T-cell (primary cell): ENCODE results near the gene INPP4B. TPM values are rescaled to one million over a fixed set of nuclear protein-coding genes. Genes with fewer than 3 reads are reported as not detected.
A peak's percentile ranks its signal among the peaks of the same experiment; 100 is the strongest.

Experiments
- ATAC-seq, 4 experiments: fragments of 200-7000 bp in 3 of 4; fragments of 150-1000 bp in 1 of 4; cut with Tn5 transposase; replicated peaks in 1 of 4; 1 replicate in 3 of 4; 2 replicates in 1 of 4; pipeline ENCODE4 v1.10.0; 2021; ENCODE audit warnings: moderate library complexity in 3 of 4, mild to moderate bottlenecking in 2 of 4, moderate number of reproducible peaks in 1 of 4
- CTCF ChIA-PET, 2 donors: fragments of 300-600 bp; sonication (Branson Sonifier 250); formaldehyde crosslinking; loops; one replicate each; lab custom pipeline; 2022; ENCODE audit warnings: antibody characterized with exemption in 2 of 2; lab: Charles Lee
- POLR2A ChIA-PET, 2 donors: fragments of 300-600 bp; sonication (Branson Sonifier 250); formaldehyde crosslinking; loops; one replicate each; lab custom pipeline; 2022; ENCODE audit warnings: antibody characterized with exemption in 2 of 2; lab: Charles Lee
- DNase-seq, 35 experiments: peaks; one replicate each; pipeline versions ENCODE4 v3.0.0 to v3.0.0-alpha.2; 2013 to 2023
- H3K27ac ChIP-seq: one replicate; pipeline ENCODE4 v1.5.1; 2013; ENCODE audit warnings: low read length
- H3K27me3 ChIP-seq, 2 experiments: replicated peaks in 1 of 2; 1 replicate in 1 of 2; 2 replicates in 1 of 2; pipeline versions ENCODE4 v1.6.1 to v1.7.0; 2013; ENCODE audit warnings: low read length in 1 of 2, mixed read lengths in 1 of 2; ENCODE audit not compliant: control insufficient read depth in 2 of 2, insufficient read depth in 2 of 2; ENCODE audit errors: extremely low read depth in 1 of 2
- H3K36me3 ChIP-seq, 2 donors: 1 replicate in 1 of 2; 2 replicates in 1 of 2; pipeline versions ENCODE4 v1.6.1 to v1.7.0; 2013; ENCODE audit warnings: low read length in 1 of 2; ENCODE audit not compliant: control insufficient read depth in 2 of 2, insufficient read depth in 1 of 2; ENCODE audit errors: extremely low read depth in 1 of 2
- H3K4me1 ChIP-seq, 2 experiments: 1 replicate in 1 of 2; 2 replicates in 1 of 2; pipeline versions ENCODE4 v1.6.1 to v1.7.0; 2013; ENCODE audit warnings: low read length in 2 of 2, mixed read lengths in 1 of 2; ENCODE audit not compliant: insufficient read depth in 2 of 2, control insufficient read depth in 1 of 2; ENCODE audit errors: extremely low read depth in 1 of 2
- H3K4me3 ChIP-seq, 2 donors: 1 replicate in 1 of 2; 2 replicates in 1 of 2; pipeline versions ENCODE4 v1.5.1 to v1.7.0; 2013; ENCODE audit warnings: mild to moderate bottlenecking in 2 of 2, low read length in 1 of 2, moderate library complexity in 1 of 2; ENCODE audit not compliant: control insufficient read depth in 1 of 2; ENCODE audit errors: extremely low read depth in 1 of 2
- H3K9me3 ChIP-seq: 2 replicates; pipeline ENCODE4 v1.7.0; 2013
- H3K27ac Mint-ChIP-seq, 2 donors: one replicate each; pipeline ENCODE4 v1.8.0; 2020 to 2021; ENCODE audit warnings: mild to moderate bottlenecking in 2 of 2, mixed read lengths in 2 of 2
- H3K27me3 Mint-ChIP-seq, 2 donors: one replicate each; pipeline ENCODE4 v1.8.0; 2021 to 2022; ENCODE audit warnings: mixed read lengths in 2 of 2
- H3K36me3 Mint-ChIP-seq: one replicate; pipeline ENCODE4 v1.8.0; 2021; ENCODE audit warnings: mixed read lengths
- H3K4me1 Mint-ChIP-seq, 3 donors: one replicate each; pipeline ENCODE4 v1.8.0; 2020 to 2022; ENCODE audit warnings: mixed read lengths in 3 of 3, mild to moderate bottlenecking in 1 of 3
- H3K4me3 Mint-ChIP-seq, 3 donors: one replicate each; pipeline ENCODE4 v1.8.0; 2020 to 2022; ENCODE audit warnings: mild to moderate bottlenecking in 3 of 3, mixed read lengths in 3 of 3, moderate library complexity in 3 of 3
- H3K9me3 Mint-ChIP-seq, 3 donors: one replicate each; pipeline ENCODE4 v1.8.0; 2020 to 2022; ENCODE audit warnings: mixed read lengths in 3 of 3
- WGBS: methylation state at CpG from one replicate; pipeline ENCODE4 v1.1.5; 2013; ENCODE audit warnings: missing lambda C conversion rate; ENCODE audit not compliant: insufficient coverage; 5-methylcytosine and 5-hydroxymethylcytosine counted together
- total RNA-seq, 35 experiments: library from RNA in 6 of 35; stranded (reverse) in 6 of 35; fragments of 120-200 nt in 1 of 35; gene quantifications; one replicate each; pipeline versions ENCODE4 v1.2.1 to v1.2.4 and lab custom pipeline; 2013 to 2026

Gene INPP4B
- total RNA-seq, 5 donors from 2014 or later (not counting 1 experiment from before 2014, with no cell fraction given): 47.4 to 99.7 (median 71.3) TPM

- no peaks in the 10 kb centered on the region for H3K4me1 ChIP-seq
- Mint-ChIP-seq H3K9me3 (peaks cover 12 to 23% (median 21%) of the 10 kb centered on the region in 3 donors), H3K27ac (no peak overlapping the region), H3K4me1 (no peaks in the 10 kb centered on the region), H3K36me3 (peaks cover 9% of the 10 kb centered on the region), H3K4me3 (no peak overlapping the region), H3K27me3 (no peaks in the 10 kb centered on the region)
- no peak for ATAC-seq
- H3K36me3 ChIP-seq: no peaks in the 10 kb centered on the region
- ChIA-PET POLR2A (interaction anchor here in 1 of 2 donors (0.6 kb wide), 1 partner anchor 8 kb away, joined by 5 read pairs; no protein-coding TSS in a partner anchor), CTCF (no interaction called here)
- DNase-seq: no peak
- no peaks in the 10 kb centered on the region for H3K9me3 ChIP-seq
- H3K4me3 ChIP-seq: no peak overlapping the region
- H3K27me3 ChIP-seq: no peaks in the 10 kb centered on the region
- no peak overlapping the region for H3K27ac ChIP-seq
Observed at GRCh38 chr4:142743121-142743825, 102.8 kb downstream of the INPP4B start.

- Mint-ChIP-seq H3K4me1 (no peaks in the 10 kb centered on the region), H3K27ac (no peak overlapping the region), H3K27me3 (no peaks in the 10 kb centered on the region), H3K4me3 (no peak overlapping the region), H3K36me3 (peaks cover 9% of the 10 kb centered on the region), H3K9me3 (peaks cover 12 to 23% (median 21%) of the 10 kb centered on the region in 3 donors)
- H3K27me3 ChIP-seq: no peaks in the 10 kb centered on the region
- ChIA-PET POLR2A (no interaction called here), CTCF (interaction anchor here in 1 of 2 donors (0.7 kb wide), 1 partner anchor 9 kb away, joined by 3 read pairs; no protein-coding TSS in a partner anchor)
- no peaks in the 10 kb centered on the region for H3K4me1 ChIP-seq
- H3K4me3 ChIP-seq: no peak overlapping the region
- WGBS: 90% methylated on average over 1 of the region's 1 CpG
- DNase-seq (no peak), ATAC-seq (no peak)
- H3K36me3 ChIP-seq: no peaks in the 10 kb centered on the region
- no peaks in the 10 kb centered on the region for H3K9me3 ChIP-seq
- no peak overlapping the region for H3K27ac ChIP-seq
Observed at GRCh38 chr4:142741995-142742394, 104.1 kb downstream of the INPP4B start.

GRCh38 chr4:142728233-142728632, 117.9 kb downstream of the INPP4B start:
- CTCF ChIA-PET: no interaction called here
- WGBS: no CpG with 5 or more reads among the region's 2 CpGs
- H3K4me3 Mint-ChIP-seq: no peak overlapping the region

DNA sequence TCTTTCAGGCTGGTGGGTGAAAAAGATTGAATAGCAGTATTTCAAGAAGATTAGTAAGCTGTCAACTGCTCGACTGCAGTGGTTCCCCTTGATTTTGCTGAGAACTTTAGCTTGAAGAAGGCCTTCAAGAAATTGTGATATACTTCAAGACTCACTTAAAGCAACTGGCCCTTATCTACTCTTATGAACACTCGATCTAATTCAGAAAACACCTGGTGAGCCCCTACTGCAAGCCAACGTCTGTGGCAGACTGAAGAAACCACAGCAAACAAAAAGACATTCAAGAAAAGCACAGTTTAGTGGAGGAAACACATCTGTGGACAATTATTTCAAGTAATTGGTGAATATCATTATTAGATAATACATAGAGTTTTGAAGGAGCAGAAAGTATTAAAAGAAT, 119.0 kb downstream of the INPP4B start:
- Histone ChIP-seq H3K27me3 (no peaks in the 10 kb centered on the region), H3K9me3 (no peaks in the 10 kb centered on the region), H3K36me3 (no peaks in the 10 kb centered on the region), H3K4me1 (no peaks in the 10 kb centered on the region), H3K4me3 (no peak overlapping the region), H3K27ac (no peak overlapping the region)
- ChIA-PET POLR2A (interaction anchor here in 1 of 2 donors (0.6 kb wide), 1 partner anchor 47 kb away, joined by 3 read pairs; no protein-coding TSS in a partner anchor), CTCF (no interaction called here)
- WGBS: no CpG with 5 or more reads among the region's 3 CpGs
- Mint-ChIP-seq H3K27ac (peak overlapping the region in 1 of 2 donors; percentile 11), H3K4me1 (peaks cover 5 to 9% (median 6%) of the 10 kb centered on the region in 3 donors), H3K9me3 (no peaks in the 10 kb centered on the region), H3K36me3 (no peaks in the 10 kb centered on the region), H3K27me3 (no peaks in the 10 kb centered on the region), H3K4me3 (no peak overlapping the region)
- no peak for DNase-seq
- no peak for ATAC-seq

More at GRCh38 chr4:142728233-142728632, 117.9 kb downstream of the INPP4B start:
- Mint-ChIP-seq H3K36me3 (no peaks in the 10 kb centered on the region), H3K27me3 (no peaks in the 10 kb centered on the region), H3K27ac (no peak overlapping the region), H3K4me1 (peaks cover 4 to 6% (median 5%) of the 10 kb centered on the region in 3 donors), H3K9me3 (no peaks in the 10 kb centered on the region)
- POLR2A ChIA-PET: interaction anchor here in 1 of 2 donors (0.8 kb wide), 1 partner anchor 9 kb away, joined by 3 read pairs; no protein-coding TSS in a partner anchor
- Histone ChIP-seq H3K9me3 (no peaks in the 10 kb centered on the region), H3K4me1 (no peaks in the 10 kb centered on the region), H3K27ac (no peak overlapping the region), H3K4me3 (no peak overlapping the region), H3K27me3 (no peaks in the 10 kb centered on the region), H3K36me3 (no peaks in the 10 kb centered on the region)
- ATAC-seq (no peak), DNase-seq (no peak)

DNA sequence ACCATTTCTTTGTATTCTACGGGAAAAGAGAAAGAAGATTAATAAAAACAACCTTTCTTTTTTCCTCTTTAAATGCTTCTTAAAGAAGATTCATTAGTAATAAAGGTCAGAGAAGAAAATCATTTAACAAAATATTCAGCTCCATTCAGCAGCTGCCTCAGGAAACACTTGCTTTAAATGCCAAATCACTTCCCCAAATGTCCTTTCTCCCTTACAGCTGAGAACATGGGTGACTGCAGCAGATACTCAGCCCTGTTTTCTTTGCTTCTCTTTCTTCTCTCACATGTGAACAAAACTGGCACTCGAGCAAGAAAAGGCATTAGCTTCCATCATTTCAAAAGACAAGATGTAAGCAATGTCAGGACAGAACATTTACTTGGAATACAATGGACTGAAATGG, 120.2 kb downstream of the INPP4B start:
- CTCF ChIA-PET: interaction anchor here in 1 of 2 donors (2.3 kb wide), 1 partner anchor 443 kb away, joined by 7 read pairs; no protein-coding TSS in a partner anchor
- ATAC-seq (no peak), DNase-seq (no peak)
- Histone ChIP-seq H3K36me3 (no peaks in the 10 kb centered on the region), H3K9me3 (no peaks in the 10 kb centered on the region), H3K27me3 (no peaks in the 10 kb centered on the region), H3K4me1 (no peaks in the 10 kb centered on the region), H3K27ac (no peak overlapping the region), H3K4me3 (no peak overlapping the region)
- WGBS: no CpG with 5 or more reads among the region's 2 CpGs
- POLR2A ChIA-PET: interaction anchor here in 1 of 2 donors (0.6 kb wide), 1 partner anchor 25 kb away, joined by 12 read pairs; no protein-coding TSS in a partner anchor
- no peaks in the 10 kb centered on the region for H3K9me3 Mint-ChIP-seq
- no peak overlapping the region for H3K4me3 Mint-ChIP-seq
- no peak overlapping the region for H3K27ac Mint-ChIP-seq
- H3K4me1 Mint-ChIP-seq: peaks cover 5 to 12% (median 8%) of the 10 kb centered on the region in 3 donors
- H3K36me3 Mint-ChIP-seq: no peaks in the 10 kb centered on the region
- no peaks in the 10 kb centered on the region for H3K27me3 Mint-ChIP-seq

GRCh38 chr4:142721187-142721586, 124.9 kb downstream of the INPP4B start:
- Mint-ChIP-seq H3K27ac (no peak overlapping the region), H3K4me3 (no peak overlapping the region), H3K36me3 (no peaks in the 10 kb centered on the region), H3K9me3 (peaks cover 0 to 4% (median 0%) of the 10 kb centered on the region in 3 donors), H3K4me1 (peaks cover 11 to 31% (median 29%) of the 10 kb centered on the region in 3 donors), H3K27me3 (no peaks in the 10 kb centered on the region)
- Histone ChIP-seq H3K9me3 (no peaks in the 10 kb centered on the region), H3K27me3 (no peaks in the 10 kb centered on the region), H3K36me3 (no peaks in the 10 kb centered on the region), H3K27ac (no peak overlapping the region), H3K4me3 (no peak overlapping the region), H3K4me1 (peaks cover 0 to 5% of the 10 kb centered on the region in 2 experiments)
- POLR2A ChIA-PET: interaction anchor here in 1 of 2 donors (0.5 kb wide), 1 partner anchor 372 kb away, joined by 4 read pairs; no protein-coding TSS in a partner anchor
- CTCF ChIA-PET: interaction anchor here (0.9 to 2.0 kb wide), 6 partner anchors 17 to 559 kb away, joined by 3 to 8 read pairs (median 4); no protein-coding TSS in a partner anchor
- no peak for DNase-seq
- WGBS: 100% methylated on average over 4 of the region's 4 CpGs
- ATAC-seq: no peak
